NCI-H2227 treated with DMSO at 0.1 percent for 48 hours (cell line): Measurements from ENCODE around the gene ERAS.
A peak's percentile ranks its signal among the peaks of the same experiment; 100 is the strongest.
"Not testable (repeated sequence)": the region's sequence is repeated elsewhere in the genome, so short reads cannot be mapped to it uniquely, and the experiment has no call there.

Source experiments
- DNase-seq: peaks from one replicate; lab custom pipeline; 2025; lab: John Stamatoyannopoulos, UW

ERAS gene

GRCh38 chrX:48833542-48834138 lies 7.3 kb downstream of the ERAS start:
- DNase-seq: peak; percentile 4

GRCh38 chrX:48834383-48834709 lies 8.0 kb downstream of the ERAS start:
- DNase-seq: peak; percentile 55

GRCh38 chrX:48835524-48836329 lies 9.4 kb downstream of the ERAS start, which contains the start of gene PCSK1N:
Gene PCSK1N, minus strand, starts transcription at chrX:48835610. Its CDS starts 78 bp downstream, at chrX:48835532.
- DNase-seq: peak; percentile 95

- no peak for DNase-seq
Observed at GRCh38 chrX:48839686-48840085, 13.4 kb downstream of the ERAS start.

DNA sequence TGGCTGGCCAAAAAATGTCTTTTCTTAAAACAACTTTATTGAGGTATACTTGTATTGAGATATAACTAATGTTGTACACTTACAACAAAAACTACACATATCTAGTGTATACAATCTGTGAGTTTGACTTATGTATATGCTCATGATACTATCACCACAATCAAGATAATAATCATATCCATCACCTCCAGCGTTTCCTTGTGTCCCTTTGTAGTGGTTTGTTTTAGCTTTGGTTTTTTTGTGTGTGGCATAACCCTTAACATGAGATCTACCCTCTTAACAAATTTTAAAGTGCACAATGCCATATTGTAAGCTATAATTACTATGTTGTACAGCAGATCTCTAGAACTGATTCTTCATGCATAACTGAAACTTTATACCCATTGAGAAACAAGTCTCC lies 22.5 kb downstream of the ERAS start:
- peak; percentile 26 for DNase-seq

DNA sequence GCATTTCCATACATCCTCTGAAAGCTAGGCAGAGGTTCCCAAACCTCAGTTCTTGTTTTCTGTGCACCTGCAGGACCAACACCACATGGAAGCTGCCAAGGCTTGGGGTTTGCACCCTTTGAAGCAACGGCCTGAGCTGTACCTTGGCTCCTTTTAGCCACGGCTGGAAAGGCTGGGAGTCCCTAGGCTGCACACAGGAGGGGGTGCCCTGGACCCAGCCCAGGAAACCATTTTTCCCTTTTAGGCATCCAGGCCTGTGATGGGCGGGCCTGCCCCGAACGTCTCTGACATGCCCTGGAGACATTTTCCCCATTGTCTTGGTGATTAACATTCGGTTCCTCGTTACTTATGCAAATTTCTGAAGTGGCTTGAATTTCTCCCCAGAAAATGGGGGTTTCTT lies 26.5 kb downstream of the ERAS start:
- no peak for DNase-seq

DNA sequence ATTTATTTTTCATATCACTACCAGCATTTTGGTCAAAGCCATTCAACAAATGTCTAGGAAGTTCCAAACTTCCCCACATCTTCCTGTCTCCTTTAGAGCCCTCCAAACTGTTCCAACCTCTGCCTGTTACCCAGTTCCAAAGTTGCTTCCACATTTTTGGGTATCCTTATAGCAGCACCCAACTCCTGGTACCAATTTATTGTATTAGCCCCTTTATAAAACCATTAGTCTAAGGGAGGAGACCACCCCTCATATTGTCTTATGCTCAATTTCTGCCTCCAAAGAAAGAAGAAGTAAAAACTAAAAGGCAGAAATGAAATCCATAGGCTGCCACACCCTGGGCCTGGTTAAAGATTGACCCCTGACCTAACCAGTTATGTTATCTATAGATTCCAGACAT lies 27.2 kb downstream of the ERAS start:
- DNase-seq: not testable (repeated sequence)

- not testable (repeated sequence) for DNase-seq
Observed at GRCh38 chrX:48854121-48854804, 27.9 kb downstream of the ERAS start.

DNA sequence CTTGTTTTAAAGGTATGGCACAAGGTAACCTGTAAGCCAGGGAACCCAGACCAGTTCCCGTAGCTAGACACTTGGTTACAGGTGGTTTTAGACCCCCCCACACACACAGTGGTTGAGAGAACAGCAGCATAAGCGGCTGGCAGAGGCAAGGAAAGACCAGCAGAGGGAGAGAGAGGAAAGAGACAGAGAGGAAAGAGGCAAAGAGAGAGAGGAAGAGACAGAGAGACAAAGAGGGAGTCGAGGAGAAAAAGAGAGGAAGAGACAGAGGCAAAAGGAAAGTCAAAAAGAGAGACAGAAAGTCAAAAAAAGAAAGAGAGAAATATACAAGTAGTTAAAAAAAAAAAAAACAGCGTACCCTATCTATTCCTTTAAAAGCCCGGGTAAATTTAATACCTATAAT lies 28.6 kb downstream of the ERAS start:
- DNase-seq: peak; percentile 15

- no peak for DNase-seq
Observed at GRCh38 chrX:48864210-48864609, 37.9 kb downstream of the ERAS start.

GRCh38 chrX:48872017-48872416 lies 45.7 kb downstream of the ERAS start:
- DNase-seq: not testable (repeated sequence)

- DNase-seq: not testable (repeated sequence)
Observed at GRCh38 chrX:48876944-48877343, 50.6 kb downstream of the ERAS start.
